Activated T-cell treated with anti-CD3 and anti-CD28 coated beads, Interleukin-2, amount 50 U/mL, for 1 hour (primary cell): Measurements from ENCODE around the gene DLGAP1.

Experiments
- DNase-seq: peaks from one replicate; pipeline ENCODE4 v3.0.0-alpha.2; 2020

The DLGAP1 gene

GRCh38 chr18:3879114-3879835, 575.8 kb downstream of the DLGAP1 start:
- DNase-seq: no peak

- no peak for DNase-seq
Observed at GRCh38 chr18:3878401-3878800, 576.7 kb downstream of the DLGAP1 start.

- DNase-seq: no peak
Observed at GRCh38 chr18:3877678-3878077, 577.4 kb downstream of the DLGAP1 start.

GRCh38 chr18:3875961-3876360, 579.1 kb downstream of the DLGAP1 start:
- DNase-seq: no peak

GRCh38 chr18:3875376-3875775, 579.7 kb downstream of the DLGAP1 start:
- no peak for DNase-seq

GRCh38 chr18:3874581-3874980, 580.5 kb downstream of the DLGAP1 start:
- no peak for DNase-seq

- DNase-seq: no peak
Observed at GRCh38 chr18:3874125-3874524, 581.0 kb downstream of the DLGAP1 start.

- no peak for DNase-seq
Observed at GRCh38 chr18:3873698-3874097, 581.4 kb downstream of the DLGAP1 start.

GRCh38 chr18:3873211-3873610, 581.9 kb downstream of the DLGAP1 start:
- DNase-seq: no peak

GRCh38 chr18:3872641-3873040, 582.5 kb downstream of the DLGAP1 start:
- no peak for DNase-seq

- no peak for DNase-seq
Observed at GRCh38 chr18:3871687-3872086, 583.4 kb downstream of the DLGAP1 start.

- no peak for DNase-seq
Observed at GRCh38 chr18:3870914-3871313, 584.2 kb downstream of the DLGAP1 start.

- DNase-seq: no peak
Observed at GRCh38 chr18:3869848-3870247, 585.3 kb downstream of the DLGAP1 start.

- no peak for DNase-seq
Observed at GRCh38 chr18:3867864-3868311, 587.2 kb downstream of the DLGAP1 start.

- DNase-seq: no peak
Observed at GRCh38 chr18:3867236-3867635, 587.9 kb downstream of the DLGAP1 start.

- DNase-seq: no peak
Observed at GRCh38 chr18:3864669-3865298, 590.3 kb downstream of the DLGAP1 start.

- no peak for DNase-seq
Observed at GRCh38 chr18:3863593-3863992, 591.5 kb downstream of the DLGAP1 start.

- DNase-seq: no peak
Observed at GRCh38 chr18:3863006-3863405, 592.1 kb downstream of the DLGAP1 start.

GRCh38 chr18:3861495-3861894, 593.6 kb downstream of the DLGAP1 start:
- DNase-seq: no peak

GRCh38 chr18:3857544-3857943, 597.6 kb downstream of the DLGAP1 start:
- no peak for DNase-seq

- DNase-seq: no peak
Observed at GRCh38 chr18:3855966-3856365, 599.1 kb downstream of the DLGAP1 start.

GRCh38 chr18:3852321-3852720, 602.8 kb downstream of the DLGAP1 start:
- DNase-seq: no peak

GRCh38 chr18:3851159-3851558, 603.9 kb downstream of the DLGAP1 start:
- DNase-seq: no peak

- DNase-seq: no peak
Observed at GRCh38 chr18:3848316-3848715, 606.8 kb downstream of the DLGAP1 start.

GRCh38 chr18:3845161-3845560, 609.9 kb downstream of the DLGAP1 start:
- DNase-seq: no peak
